Measurements from ENCODE around the gene DPYSL3.

- TF ChIP-seq, protein P1, sequence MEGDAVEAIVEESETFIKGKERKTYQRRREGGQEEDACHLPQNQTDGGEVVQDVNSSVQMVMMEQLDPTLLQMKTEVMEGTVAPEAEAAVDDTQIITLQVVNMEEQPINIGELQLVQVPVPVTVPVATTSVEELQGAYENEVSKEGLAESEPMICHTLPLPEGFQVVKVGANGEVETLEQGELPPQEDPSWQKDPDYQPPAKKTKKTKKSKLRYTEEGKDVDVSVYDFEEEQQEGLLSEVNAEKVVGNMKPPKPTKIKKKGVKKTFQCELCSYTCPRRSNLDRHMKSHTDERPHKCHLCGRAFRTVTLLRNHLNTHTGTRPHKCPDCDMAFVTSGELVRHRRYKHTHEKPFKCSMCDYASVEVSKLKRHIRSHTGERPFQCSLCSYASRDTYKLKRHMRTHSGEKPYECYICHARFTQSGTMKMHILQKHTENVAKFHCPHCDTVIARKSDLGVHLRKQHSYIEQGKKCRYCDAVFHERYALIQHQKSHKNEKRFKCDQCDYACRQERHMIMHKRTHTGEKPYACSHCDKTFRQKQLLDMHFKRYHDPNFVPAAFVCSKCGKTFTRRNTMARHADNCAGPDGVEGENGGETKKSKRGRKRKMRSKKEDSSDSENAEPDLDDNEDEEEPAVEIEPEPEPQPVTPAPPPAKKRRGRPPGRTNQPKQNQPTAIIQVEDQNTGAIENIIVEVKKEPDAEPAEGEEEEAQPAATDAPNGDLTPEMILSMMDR (IDR thresholded peaks at IDR 0.05; ENCODE audit: insufficient read depth, low read length): no peak
- TF ChIP-seq POLR2AphosphoS5 (IDR thresholded peaks at IDR 0.05; ENCODE audit: low read depth) (no peak), REST (IDR thresholded peaks at IDR 0.05; ENCODE audit: insufficient replicate concordance, low read depth) (no peak)
These were observed 98.2 kb downstream of the DPYSL3 start for GRCh38 chr5:147411359-147412319.
